Measurements from ENCODE around the gene TLE2. TPM values are rescaled to one million over a fixed set of nuclear protein-coding genes. Genes with fewer than 3 reads are reported as not detected.
"Not testable (repeated sequence)": the region's sequence is repeated elsewhere in the genome, so short reads cannot be mapped to it uniquely, and the experiment has no call there.

The TLE2 gene
- total RNA-seq, 2 donors from 2014 or later = 39.4 to 61.4 TPM

GRCh38 chr19:3057275-3057714, 28.2 kb upstream of the TLE2 start:
- intact Hi-C loops (cut with DNase I) = no loop called here
- peak; percentile 96 for DNase-seq (ENCODE audit: low spot score)

- intact Hi-C loops (cut with DNase I) = no loop called here
- no peak for DNase-seq (ENCODE audit: low spot score)
These were observed 27.5 kb upstream of the TLE2 start for GRCh38 chr19:3056417-3057088.

GRCh38 chr19:3055741-3056416, 26.8 kb upstream of the TLE2 start:
- DNase-seq (ENCODE audit: low spot score) = no peak
- intact Hi-C loops (cut with DNase I) = no loop called here

DNA sequence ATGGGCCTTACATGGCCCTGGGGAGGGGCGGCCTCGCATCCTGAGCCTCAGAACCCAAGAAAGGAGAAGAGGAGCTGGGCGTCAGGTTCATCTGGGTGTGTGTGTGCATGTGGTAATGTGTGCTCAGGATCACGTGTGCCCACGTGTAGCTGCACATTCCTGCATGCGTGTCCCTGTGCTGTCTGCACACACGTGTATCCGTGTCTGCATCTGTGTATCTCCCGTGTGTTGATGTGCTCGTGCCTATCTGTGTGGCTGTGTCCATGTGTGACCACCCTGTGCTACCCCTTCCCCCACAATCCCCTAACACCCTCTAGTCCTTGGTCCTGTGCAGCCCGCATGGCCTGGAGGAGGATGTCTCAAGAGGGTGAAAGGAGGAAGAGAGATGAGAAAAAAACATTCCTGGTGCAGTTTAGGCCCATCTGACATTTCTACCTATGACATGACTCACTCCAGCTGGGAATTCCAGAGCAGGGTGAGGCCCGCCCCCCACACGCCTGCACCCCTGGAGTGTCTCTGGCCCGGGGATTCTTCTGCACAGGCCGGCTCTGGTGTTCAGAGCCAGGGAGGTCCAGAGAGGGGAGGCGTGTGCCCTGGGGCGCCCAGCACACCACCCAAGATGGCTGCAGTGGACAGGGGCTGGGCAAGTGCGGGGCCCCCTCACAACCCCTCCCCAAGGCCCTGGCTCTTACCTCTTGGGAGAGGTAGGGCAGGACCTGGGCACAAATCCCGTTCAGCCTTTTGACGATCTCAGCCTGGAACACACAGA, 26.1 kb upstream of the TLE2 start:
- intact Hi-C loops (cut with DNase I) = no loop called here
- DNase-seq (ENCODE audit: low spot score) = no peak

DNA sequence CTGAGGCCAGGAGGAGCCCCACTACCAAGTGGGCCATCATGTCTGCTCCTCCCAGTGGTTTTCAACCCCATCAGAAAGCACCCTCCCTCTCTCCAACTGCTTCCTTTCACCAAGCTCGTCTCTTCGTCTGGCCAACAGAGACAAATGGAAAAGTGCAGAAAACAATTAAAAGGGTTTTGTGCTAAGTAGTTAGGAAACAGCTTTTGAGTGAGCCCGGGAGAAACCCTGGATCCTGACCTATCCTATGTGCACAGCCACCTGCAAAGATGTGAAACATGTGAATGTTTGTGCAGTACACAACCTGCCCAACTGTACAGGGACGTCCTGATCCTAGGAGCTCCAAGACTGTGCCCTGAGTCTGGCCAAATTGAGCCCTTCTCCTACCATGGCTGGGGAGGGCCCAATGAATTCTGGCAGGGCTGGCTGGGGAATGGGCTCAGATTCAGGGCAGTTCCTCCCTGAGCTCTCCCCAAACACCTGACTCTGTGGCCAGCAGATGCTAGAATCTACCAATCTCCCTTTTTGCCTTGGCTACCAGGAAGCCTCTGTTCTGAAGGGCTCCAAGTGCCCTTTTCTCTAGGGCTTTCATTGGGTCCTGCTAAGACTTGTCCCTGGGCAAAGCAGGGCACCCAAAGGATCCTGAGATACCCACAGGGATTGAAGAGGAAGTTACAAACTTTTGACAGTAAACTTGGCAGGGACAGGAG, 25.3 kb upstream of the TLE2 start:
- intact Hi-C loops (cut with DNase I) = no loop called here
- no peak for DNase-seq (ENCODE audit: low spot score)

DNA sequence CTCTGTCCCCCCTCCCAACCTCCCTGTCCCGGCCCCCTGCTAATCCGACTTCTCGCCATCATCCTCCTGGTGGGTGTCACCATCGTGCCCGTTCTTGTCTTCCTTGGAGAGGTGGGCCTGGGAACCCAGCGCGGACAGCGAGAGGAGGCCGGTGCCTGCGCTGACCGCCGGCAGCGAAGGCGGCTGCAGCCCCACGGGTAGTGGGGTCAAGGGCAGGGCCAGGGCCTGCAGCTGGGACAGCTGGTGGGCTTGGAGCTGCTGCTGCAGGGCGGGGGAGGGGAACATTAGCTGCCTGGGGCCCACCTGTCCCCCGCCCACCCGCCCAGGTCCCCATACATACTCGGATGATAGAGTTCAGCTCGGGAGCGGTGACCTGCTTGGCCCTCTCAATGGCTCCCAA, 24.7 kb upstream of the TLE2 start:
- no peak for DNase-seq (ENCODE audit: low spot score)
- intact Hi-C loops (cut with DNase I) = no loop called here

GRCh38 chr19:3053218-3053621, 24.1 kb upstream of the TLE2 start:
- DNase-seq (ENCODE audit: low spot score) = no peak
- intact Hi-C loops (cut with DNase I) = no loop called here

- intact Hi-C loops (cut with DNase I) = not testable (repeated sequence)
These were observed 20.9 kb upstream of the TLE2 start for GRCh38 chr19:3050016-3050415.

DNA sequence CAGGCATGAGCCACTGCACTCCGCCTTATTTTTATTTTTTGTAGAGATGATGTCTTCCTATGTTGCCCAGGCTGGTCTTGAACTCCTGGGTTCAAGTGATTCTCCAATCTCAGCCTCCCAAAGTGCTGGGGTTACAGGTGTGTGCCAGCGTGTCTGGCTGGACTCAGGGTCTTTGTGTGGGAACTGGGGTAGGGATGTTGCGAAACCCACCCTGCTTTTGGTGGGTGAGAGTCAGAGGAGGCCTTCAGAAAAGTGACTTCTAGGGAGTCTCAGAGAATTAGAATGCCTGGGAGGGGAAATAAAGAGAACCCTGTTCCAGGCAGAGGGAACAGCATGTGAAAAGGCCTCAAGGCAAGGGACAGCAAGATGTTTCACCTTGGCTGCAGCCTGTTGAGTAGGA, 20.0 kb upstream of the TLE2 start:
- DNase-seq (ENCODE audit: low spot score) = no peak
- intact Hi-C loops (cut with DNase I) = no loop called here

More at GRCh38 chr19:3050016-3050415, 20.9 kb upstream of the TLE2 start:
- DNase-seq (ENCODE audit: low spot score) = not testable (repeated sequence)

DNA sequence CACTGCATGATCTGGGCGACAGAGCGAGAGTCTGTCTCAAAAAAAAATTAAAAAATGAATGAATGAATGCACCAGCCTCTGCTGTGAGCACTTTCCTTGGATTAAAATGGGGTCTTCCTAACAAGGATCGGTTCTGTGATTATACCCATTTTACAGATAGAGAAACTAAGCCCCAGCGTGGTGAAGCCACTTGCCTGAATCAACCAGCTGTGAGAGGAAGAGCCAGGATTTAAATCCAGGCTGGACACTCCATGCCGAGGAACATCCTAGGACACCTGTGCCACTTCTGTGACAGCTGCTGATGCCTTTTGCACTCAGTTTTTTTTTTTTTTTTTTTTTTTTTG, 19.1 kb upstream of the TLE2 start:
- no peak for DNase-seq (ENCODE audit: low spot score)
- intact Hi-C loops (cut with DNase I) = no loop called here

DNA sequence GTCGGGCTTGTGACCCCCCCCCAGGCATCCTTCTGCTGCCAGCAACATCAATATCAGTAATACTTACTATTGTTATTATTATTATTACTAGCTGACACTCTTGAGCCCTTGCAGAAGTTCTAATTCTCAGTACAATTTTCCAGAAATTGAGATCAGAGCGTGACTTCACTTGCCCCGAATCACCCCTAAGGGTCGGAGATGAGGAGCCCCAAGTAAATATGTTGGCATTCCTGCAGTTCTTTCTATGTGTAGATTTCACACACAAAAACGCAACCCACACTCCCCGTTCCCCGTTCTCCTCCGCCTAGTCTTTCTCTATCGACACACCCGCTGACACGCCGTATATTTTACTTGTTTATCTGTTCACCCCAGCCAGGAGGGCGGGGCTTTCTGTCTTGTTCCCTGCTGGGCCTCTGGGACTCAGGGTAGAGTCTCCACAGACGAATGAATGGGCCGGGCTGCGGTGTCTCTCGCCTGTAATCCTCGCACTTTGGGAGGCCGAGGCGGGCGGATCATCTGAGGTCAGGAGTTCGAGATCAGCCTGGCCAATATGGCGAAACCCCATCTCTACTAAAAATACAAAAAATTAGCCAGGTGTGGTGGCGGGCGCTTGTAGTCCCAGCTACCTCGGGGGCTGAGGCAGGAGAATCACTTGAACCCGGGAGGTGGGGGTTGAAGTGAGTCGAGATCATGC, 18.6 kb upstream of the TLE2 start:
- peak; percentile 95 for DNase-seq (ENCODE audit: low spot score)
- intact Hi-C loops (cut with DNase I) = no loop called here

- intact Hi-C loops (cut with DNase I) = no loop called here
These were observed 17.8 kb upstream of the TLE2 start for GRCh38 chr19:3046698-3047495.

DNA sequence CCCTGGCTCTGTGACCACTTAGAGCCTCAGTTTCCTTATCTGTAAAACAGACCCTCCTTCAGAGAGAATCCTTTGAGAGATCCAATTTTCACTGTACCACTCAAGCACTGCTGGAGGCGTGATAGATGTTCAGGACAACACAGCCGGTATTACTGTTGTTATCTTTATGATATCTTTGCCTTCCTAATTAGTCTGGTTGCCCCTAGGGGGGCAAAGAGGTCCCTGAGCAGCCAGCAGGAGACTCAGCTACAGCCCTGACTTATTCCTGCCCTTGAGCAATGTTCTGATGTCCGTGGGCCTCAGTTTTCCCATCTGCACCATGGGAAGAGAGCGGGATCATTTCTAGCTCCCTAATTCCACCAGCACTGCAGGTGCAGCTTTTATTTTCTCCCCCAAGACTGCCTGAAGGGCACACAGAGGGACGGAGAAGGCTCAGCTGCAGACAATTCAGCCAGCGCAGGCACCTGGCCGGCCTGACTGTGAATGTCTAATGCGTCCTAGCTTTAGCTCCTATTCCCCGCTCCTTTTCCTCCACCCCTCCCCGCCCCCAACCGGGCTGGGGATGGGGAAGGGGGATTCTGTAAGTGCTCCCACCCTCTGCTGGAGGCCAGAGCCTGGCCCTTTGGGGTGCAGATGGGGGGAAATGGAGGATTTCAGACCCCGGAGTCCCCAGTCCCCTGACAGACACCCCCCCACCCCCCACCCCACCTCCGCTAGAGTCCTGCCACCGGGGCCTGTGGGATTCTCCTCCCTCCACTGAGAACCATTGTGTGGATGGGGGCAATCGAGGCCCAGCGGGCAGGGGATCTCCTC, 17.0 kb upstream of the TLE2 start:
- intact Hi-C loops (cut with DNase I) = no loop called here
- DNase-seq (ENCODE audit: low spot score) = no peak

More at GRCh38 chr19:3046698-3047495, 17.8 kb upstream of the TLE2 start:
- no peak for DNase-seq (ENCODE audit: low spot score)

- DNase-seq (ENCODE audit: low spot score) = no peak
- intact Hi-C loops (cut with DNase I) = no loop called here
These were observed 16.1 kb upstream of the TLE2 start for GRCh38 chr19:3045191-3045590.

GRCh38 chr19:3042621-3043267, 13.7 kb upstream of the TLE2 start:
- intact Hi-C loops (cut with DNase I) = no loop called here
- DNase-seq (ENCODE audit: low spot score) = no peak

- intact Hi-C loops (cut with DNase I) = no loop called here
- no peak for DNase-seq (ENCODE audit: low spot score)
These were observed 12.9 kb upstream of the TLE2 start for GRCh38 chr19:3041761-3042620.

All from posterior vena cava (tissue), 2 donors.